ENCODE results near the gene C2. TPM values are rescaled to one million over a fixed set of nuclear protein-coding genes. Genes with fewer than 3 reads are reported as not detected.

Gene C2
- total RNA-seq, 1 donor from 2014 or later: 0.65 TPM

GRCh38 chr6:31899215-31899614 lies 28.3 kb upstream of the C2 start:
- H3K27me3 Mint-ChIP-seq: no peaks in the 10 kb centered on the region
- no peaks in the 10 kb centered on the region for H3K9me3 Mint-ChIP-seq (ENCODE audit: low read depth)
- H3K4me3 Mint-ChIP-seq (ENCODE audit: low read depth): peak overlapping the region; percentile 53
- peaks cover 26% of the 10 kb centered on the region for H3K4me1 Mint-ChIP-seq (ENCODE audit: low read depth)
- peaks cover 8% of the 10 kb centered on the region for H3K36me3 Mint-ChIP-seq (ENCODE audit: insufficient read depth)
- DNase-seq (ENCODE audit: low spot score, unreplicated experiment): no peak
- H3K27ac Mint-ChIP-seq: no peak overlapping the region
- no peak for TF ChIP-seq CTCF (IDR thresholded peaks at IDR 0.05; ENCODE audit: unreplicated experiment)

- no peak for TF ChIP-seq CTCF (IDR thresholded peaks at IDR 0.05; ENCODE audit: unreplicated experiment)
- no peaks in the 10 kb centered on the region for H3K9me3 Mint-ChIP-seq (ENCODE audit: low read depth)
- H3K4me3 Mint-ChIP-seq (ENCODE audit: low read depth): peak overlapping the region; percentile 53
- H3K27ac Mint-ChIP-seq: no peak overlapping the region
- DNase-seq (ENCODE audit: low spot score, unreplicated experiment): no peak
- H3K36me3 Mint-ChIP-seq (ENCODE audit: insufficient read depth): peaks cover 7% of the 10 kb centered on the region
- no peaks in the 10 kb centered on the region for H3K27me3 Mint-ChIP-seq
- H3K4me1 Mint-ChIP-seq (ENCODE audit: low read depth): peaks cover 26% of the 10 kb centered on the region
Observed at GRCh38 chr6:31899882-31900722, 27.4 kb upstream of the C2 start.

GRCh38 chr6:31900917-31901414 lies 26.6 kb upstream of the C2 start:
- H3K36me3 Mint-ChIP-seq (ENCODE audit: insufficient read depth): peaks cover 2% of the 10 kb centered on the region
- H3K9me3 Mint-ChIP-seq (ENCODE audit: low read depth): no peaks in the 10 kb centered on the region
- peak overlapping the region; percentile 81 for H3K4me3 Mint-ChIP-seq (ENCODE audit: low read depth)
- no peak for TF ChIP-seq CTCF (IDR thresholded peaks at IDR 0.05; ENCODE audit: unreplicated experiment)
- DNase-seq (ENCODE audit: low spot score, unreplicated experiment): no peak
- H3K27me3 Mint-ChIP-seq: peaks cover under 1% of the 10 kb centered on the region
- H3K4me1 Mint-ChIP-seq (ENCODE audit: low read depth): peaks cover 26% of the 10 kb centered on the region
- H3K27ac Mint-ChIP-seq: peak overlapping the region; percentile 86

DNA sequence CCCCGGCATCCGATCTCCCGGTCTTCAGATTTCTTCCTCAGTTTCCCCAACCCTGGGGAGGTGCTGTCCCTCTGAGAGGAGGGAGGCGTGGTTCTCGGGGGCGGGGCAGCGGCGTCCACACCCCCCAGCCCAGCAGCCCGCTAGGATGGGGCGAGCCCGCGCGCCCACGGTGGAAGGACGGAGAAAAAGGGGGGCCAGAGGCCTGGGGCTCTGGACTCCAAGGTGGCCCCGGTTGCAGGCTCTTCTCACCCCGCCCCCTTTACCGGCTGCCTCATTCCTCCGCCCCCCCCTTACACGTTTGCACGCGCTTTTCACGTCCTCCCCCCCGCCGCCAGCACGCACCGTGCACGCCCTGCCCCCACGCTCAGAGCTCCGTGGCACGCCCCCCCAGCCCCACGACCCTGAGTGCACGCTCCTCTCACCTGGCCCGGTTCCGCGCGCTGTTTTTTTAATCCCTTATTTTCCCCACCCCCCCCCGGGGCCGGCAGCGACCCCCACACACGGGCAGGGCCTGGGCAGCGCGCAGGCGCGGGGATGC lies 26.0 kb upstream of the C2 start:
- H3K27ac Mint-ChIP-seq: peak overlapping the region; percentile 86
- peaks cover 6% of the 10 kb centered on the region for H3K27me3 Mint-ChIP-seq
- peaks cover 2% of the 10 kb centered on the region for H3K36me3 Mint-ChIP-seq (ENCODE audit: insufficient read depth)
- TF ChIP-seq CTCF (IDR thresholded peaks at IDR 0.05; ENCODE audit: unreplicated experiment): no peak
- no peaks in the 10 kb centered on the region for H3K9me3 Mint-ChIP-seq (ENCODE audit: low read depth)
- peak overlapping the region; percentile 81 for H3K4me3 Mint-ChIP-seq (ENCODE audit: low read depth)
- peaks cover 24% of the 10 kb centered on the region for H3K4me1 Mint-ChIP-seq (ENCODE audit: low read depth)
- peak; percentile 34 for DNase-seq (ENCODE audit: low spot score, unreplicated experiment)

- H3K4me3 Mint-ChIP-seq (ENCODE audit: low read depth): peak within 1 kb of the TSS; percentile 81
- peaks cover 7% of the 10 kb centered on the region for H3K27me3 Mint-ChIP-seq
- no peak for TF ChIP-seq CTCF (IDR thresholded peaks at IDR 0.05; ENCODE audit: unreplicated experiment)
- H3K9me3 Mint-ChIP-seq (ENCODE audit: low read depth): no peaks in the 10 kb centered on the region
- DNase-seq (ENCODE audit: low spot score, unreplicated experiment): peak; percentile 95
- H3K27ac Mint-ChIP-seq: peak within 1 kb of the TSS; percentile 94
- H3K36me3 Mint-ChIP-seq (ENCODE audit: insufficient read depth): peaks cover 2% of the 10 kb centered on the region
- peaks cover 23% of the 10 kb centered on the region for H3K4me1 Mint-ChIP-seq (ENCODE audit: low read depth)
Observed at GRCh38 chr6:31901953-31902643, 25.4 kb upstream of the C2 start, which contains the start of gene ZBTB12. Gene ZBTB12, minus strand, starts transcription at chr6:31902086. Its CDS starts 781 bp downstream, at chr6:31901305.
